ENCODE data around the gene OGA. TPM values are rescaled to one million over a fixed set of nuclear protein-coding genes. Genes with fewer than 3 reads are reported as not detected.

The OGA gene
- total RNA-seq, 1 donor from 2014 or later: 119 TPM

DNA sequence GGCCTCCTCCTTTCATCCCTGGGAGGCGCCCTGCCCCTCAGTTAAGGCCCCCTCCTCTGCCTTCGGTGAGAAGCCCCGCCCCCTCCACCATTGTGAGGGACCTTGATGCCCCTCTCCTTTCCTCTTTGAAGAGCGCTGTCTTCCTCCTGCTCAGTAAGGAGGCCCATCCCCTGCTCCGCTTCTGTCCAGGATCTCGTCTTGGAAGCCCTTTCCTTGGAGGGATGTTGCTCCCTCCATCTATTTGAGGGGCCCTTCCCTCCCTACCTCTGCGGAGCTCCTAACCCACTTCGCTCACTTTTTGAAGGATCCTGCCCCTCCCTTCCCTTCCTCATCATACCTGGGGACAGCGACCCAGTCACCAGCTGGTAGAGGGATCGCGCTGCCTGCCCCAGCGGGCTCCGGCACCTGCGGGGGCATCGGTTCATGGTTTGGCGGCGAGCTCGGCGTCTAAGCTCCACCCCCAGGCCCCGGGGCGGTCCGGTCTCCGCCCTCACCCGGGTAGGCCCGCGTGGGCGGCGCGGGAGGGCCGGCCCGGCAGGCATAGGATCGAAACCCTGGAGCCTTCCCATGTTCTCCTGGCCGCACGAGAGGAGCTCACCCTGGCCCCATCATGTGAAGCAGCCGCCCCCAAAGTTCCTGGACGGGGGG lies 21.3 kb upstream of the OGA start:
- no peak for TF ChIP-seq EZH2 (IDR thresholded peaks at IDR 0.05; ENCODE audit: insufficient read depth, low read length)
- TF ChIP-seq, protein P1, sequence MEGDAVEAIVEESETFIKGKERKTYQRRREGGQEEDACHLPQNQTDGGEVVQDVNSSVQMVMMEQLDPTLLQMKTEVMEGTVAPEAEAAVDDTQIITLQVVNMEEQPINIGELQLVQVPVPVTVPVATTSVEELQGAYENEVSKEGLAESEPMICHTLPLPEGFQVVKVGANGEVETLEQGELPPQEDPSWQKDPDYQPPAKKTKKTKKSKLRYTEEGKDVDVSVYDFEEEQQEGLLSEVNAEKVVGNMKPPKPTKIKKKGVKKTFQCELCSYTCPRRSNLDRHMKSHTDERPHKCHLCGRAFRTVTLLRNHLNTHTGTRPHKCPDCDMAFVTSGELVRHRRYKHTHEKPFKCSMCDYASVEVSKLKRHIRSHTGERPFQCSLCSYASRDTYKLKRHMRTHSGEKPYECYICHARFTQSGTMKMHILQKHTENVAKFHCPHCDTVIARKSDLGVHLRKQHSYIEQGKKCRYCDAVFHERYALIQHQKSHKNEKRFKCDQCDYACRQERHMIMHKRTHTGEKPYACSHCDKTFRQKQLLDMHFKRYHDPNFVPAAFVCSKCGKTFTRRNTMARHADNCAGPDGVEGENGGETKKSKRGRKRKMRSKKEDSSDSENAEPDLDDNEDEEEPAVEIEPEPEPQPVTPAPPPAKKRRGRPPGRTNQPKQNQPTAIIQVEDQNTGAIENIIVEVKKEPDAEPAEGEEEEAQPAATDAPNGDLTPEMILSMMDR (IDR thresholded peaks at IDR 0.05; ENCODE audit: insufficient read depth, low read depth, low read length): no peak
- H3K27ac ChIP-seq (ENCODE audit: low read depth, low read length): no peak overlapping the region
- no peak overlapping the region for H3K9ac ChIP-seq (ENCODE audit: low read length)
- FAIRE-seq: no peak
- Mint-ChIP-seq H3K36me3 (ENCODE audit: low read depth, unreplicated experiment) (peaks cover 5% of the 10 kb centered on the region), H3K27ac (ENCODE audit: unreplicated experiment) (no peak overlapping the region), H3K9me3 (ENCODE audit: unreplicated experiment) (no peaks in the 10 kb centered on the region), H3K4me3 (ENCODE audit: unreplicated experiment) (peak overlapping the region; percentile 76), H3K27me3 (ENCODE audit: low read depth, unreplicated experiment) (peaks cover 13% of the 10 kb centered on the region), H3K4me1 (ENCODE audit: low read depth, unreplicated experiment) (peaks cover 14% of the 10 kb centered on the region)
- H3K4me1 ChIP-seq (ENCODE audit: insufficient read depth, low read length): peaks cover 15% of the 10 kb centered on the region
- no peak for DNase-seq (ENCODE audit: low read depth)
- no peak overlapping the region for H2AFZ ChIP-seq (ENCODE audit: low read depth, low read length)
- no peaks in the 10 kb centered on the region for H3K9me3 ChIP-seq (ENCODE audit: insufficient read depth, low read depth, low read length)
- peak overlapping the region; percentile 95 for H3K4me2 ChIP-seq (ENCODE audit: low read length)
- peak overlapping the region; percentile 29 for H3K4me3 ChIP-seq (ENCODE audit: insufficient read depth, low read depth, low read length)
- peaks cover 8% of the 10 kb centered on the region for H3K27me3 ChIP-seq (ENCODE audit: insufficient read depth, low read length)
- H3K36me3 ChIP-seq (ENCODE audit: insufficient read depth, low read length): no peaks in the 10 kb centered on the region
- H4K20me1 ChIP-seq (ENCODE audit: insufficient read depth, low read length): peaks cover 60% of the 10 kb centered on the region
- no peaks in the 10 kb centered on the region for H3K79me2 ChIP-seq (ENCODE audit: insufficient read depth, low read length)

DNA sequence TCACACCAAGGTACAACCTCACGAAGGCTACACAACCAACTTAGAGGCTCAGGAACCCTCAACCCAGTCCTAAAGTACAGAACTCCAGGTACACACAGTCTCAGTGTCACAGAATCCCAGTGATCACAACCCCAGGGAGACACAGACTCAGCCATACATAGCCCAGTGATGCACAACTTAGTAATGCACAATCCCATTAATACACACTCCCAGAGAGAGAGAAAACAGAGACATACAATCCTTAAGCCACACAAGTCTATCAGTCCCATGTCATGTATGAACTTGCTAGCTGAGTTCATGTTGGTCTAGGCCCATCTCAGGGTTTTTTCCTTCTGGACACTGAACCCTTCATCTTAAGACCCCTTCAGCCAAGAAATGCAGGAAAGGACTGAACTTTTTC lies 20.8 kb upstream of the OGA start:
- H3K27ac ChIP-seq (ENCODE audit: low read depth, low read length): no peak overlapping the region
- peaks cover under 1% of the 10 kb centered on the region for H3K36me3 Mint-ChIP-seq (ENCODE audit: low read depth, unreplicated experiment)
- peak overlapping the region; percentile 95 for H3K4me2 ChIP-seq (ENCODE audit: low read length)
- H2AFZ ChIP-seq (ENCODE audit: low read depth, low read length): no peak overlapping the region
- no peaks in the 10 kb centered on the region for H3K79me2 ChIP-seq (ENCODE audit: insufficient read depth, low read length)
- peaks cover 9% of the 10 kb centered on the region for H3K27me3 Mint-ChIP-seq (ENCODE audit: low read depth, unreplicated experiment)
- H3K4me1 ChIP-seq (ENCODE audit: insufficient read depth, low read length): peaks cover 15% of the 10 kb centered on the region
- no peak overlapping the region for H3K4me3 ChIP-seq (ENCODE audit: insufficient read depth, low read depth, low read length)
- no peaks in the 10 kb centered on the region for H3K9me3 ChIP-seq (ENCODE audit: insufficient read depth, low read depth, low read length)
- TF ChIP-seq EZH2 (IDR thresholded peaks at IDR 0.05; ENCODE audit: insufficient read depth, low read length): no peak
- TF ChIP-seq, protein P1 (IDR thresholded peaks at IDR 0.05; ENCODE audit: insufficient read depth, low read depth, low read length): no peak
- no peaks in the 10 kb centered on the region for H3K36me3 ChIP-seq (ENCODE audit: insufficient read depth, low read length)
- peaks cover 4% of the 10 kb centered on the region for H3K27me3 ChIP-seq (ENCODE audit: insufficient read depth, low read length)
- no peak for FAIRE-seq
- H4K20me1 ChIP-seq (ENCODE audit: insufficient read depth, low read length): peaks cover 55% of the 10 kb centered on the region
- peaks cover 11% of the 10 kb centered on the region for H3K4me1 Mint-ChIP-seq (ENCODE audit: low read depth, unreplicated experiment)
- no peak overlapping the region for H3K9ac ChIP-seq (ENCODE audit: low read length)
- H3K4me3 Mint-ChIP-seq (ENCODE audit: unreplicated experiment): no peak overlapping the region
- DNase-seq (ENCODE audit: low read depth): no peak
- H3K9me3 Mint-ChIP-seq (ENCODE audit: unreplicated experiment): no peaks in the 10 kb centered on the region
- H3K27ac Mint-ChIP-seq (ENCODE audit: unreplicated experiment): no peak overlapping the region

DNA sequence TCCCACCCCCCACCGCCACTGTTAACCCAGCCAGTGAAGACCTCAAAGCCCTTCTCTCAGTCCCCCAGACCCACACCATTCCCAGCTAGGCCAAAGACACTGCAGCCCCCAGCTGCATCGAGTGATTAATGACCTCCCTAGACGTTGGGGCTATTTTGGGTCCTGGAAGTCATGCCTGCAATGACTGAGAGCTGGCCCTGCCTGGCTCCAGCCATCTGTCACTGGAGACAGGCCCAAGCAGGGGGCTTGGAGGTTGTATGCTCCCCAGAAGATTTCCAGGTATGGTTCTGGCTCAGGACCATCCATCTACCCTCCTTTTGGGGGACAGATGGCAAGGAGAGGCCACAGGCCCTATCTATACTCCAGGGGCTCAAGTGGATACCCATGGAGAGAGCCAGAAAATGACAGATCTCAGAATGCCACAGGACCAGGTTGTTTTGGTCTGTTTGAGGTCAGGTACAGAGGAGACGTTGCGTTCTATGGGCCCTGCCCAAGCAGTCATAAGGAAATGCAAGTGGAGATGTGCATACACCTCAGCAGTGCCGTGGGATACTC lies 20.2 kb upstream of the OGA start:
- Mint-ChIP-seq H3K27me3 (ENCODE audit: low read depth, unreplicated experiment) (peaks cover 9% of the 10 kb centered on the region), H3K27ac (ENCODE audit: unreplicated experiment) (no peak overlapping the region), H3K9me3 (ENCODE audit: unreplicated experiment) (no peaks in the 10 kb centered on the region), H3K4me1 (ENCODE audit: low read depth, unreplicated experiment) (peaks cover 11% of the 10 kb centered on the region), H3K36me3 (ENCODE audit: low read depth, unreplicated experiment) (peaks cover 2% of the 10 kb centered on the region), H3K4me3 (ENCODE audit: unreplicated experiment) (no peak overlapping the region)
- H3K27me3 ChIP-seq (ENCODE audit: insufficient read depth, low read length): peaks cover 4% of the 10 kb centered on the region
- H4K20me1 ChIP-seq (ENCODE audit: insufficient read depth, low read length): peaks cover 55% of the 10 kb centered on the region
- H3K79me2 ChIP-seq (ENCODE audit: insufficient read depth, low read length): no peaks in the 10 kb centered on the region
- no peak overlapping the region for H3K4me2 ChIP-seq (ENCODE audit: low read length)
- TF ChIP-seq, protein P1 (IDR thresholded peaks at IDR 0.05; ENCODE audit: insufficient read depth, low read depth, low read length): no peak
- TF ChIP-seq EZH2 (IDR thresholded peaks at IDR 0.05; ENCODE audit: insufficient read depth, low read length): no peak
- no peak overlapping the region for H3K4me3 ChIP-seq (ENCODE audit: insufficient read depth, low read depth, low read length)
- no peak overlapping the region for H3K27ac ChIP-seq (ENCODE audit: low read depth, low read length)
- no peaks in the 10 kb centered on the region for H3K9me3 ChIP-seq (ENCODE audit: insufficient read depth, low read depth, low read length)
- no peak overlapping the region for H2AFZ ChIP-seq (ENCODE audit: low read depth, low read length)
- no peaks in the 10 kb centered on the region for H3K36me3 ChIP-seq (ENCODE audit: insufficient read depth, low read length)
- FAIRE-seq (no peak), DNase-seq (ENCODE audit: low read depth) (no peak)
- no peak overlapping the region for H3K9ac ChIP-seq (ENCODE audit: low read length)
- H3K4me1 ChIP-seq (ENCODE audit: insufficient read depth, low read length): peaks cover 15% of the 10 kb centered on the region
